Stimulated activated CD8-positive, alpha-beta memory T cell treated with anti-CD3 and anti-CD28 coated beads, Interleukin-7, amount 100 ng/mL, for 4 hours (primary cell): ENCODE measurements around the gene RNF112.

Experiments
- DNase-seq, 2 donors: peaks; one replicate each; pipeline ENCODE4 v3.0.0-alpha.2; 2020; ENCODE audit warnings: low read depth in 2 of 2

RNF112 gene, protein sequence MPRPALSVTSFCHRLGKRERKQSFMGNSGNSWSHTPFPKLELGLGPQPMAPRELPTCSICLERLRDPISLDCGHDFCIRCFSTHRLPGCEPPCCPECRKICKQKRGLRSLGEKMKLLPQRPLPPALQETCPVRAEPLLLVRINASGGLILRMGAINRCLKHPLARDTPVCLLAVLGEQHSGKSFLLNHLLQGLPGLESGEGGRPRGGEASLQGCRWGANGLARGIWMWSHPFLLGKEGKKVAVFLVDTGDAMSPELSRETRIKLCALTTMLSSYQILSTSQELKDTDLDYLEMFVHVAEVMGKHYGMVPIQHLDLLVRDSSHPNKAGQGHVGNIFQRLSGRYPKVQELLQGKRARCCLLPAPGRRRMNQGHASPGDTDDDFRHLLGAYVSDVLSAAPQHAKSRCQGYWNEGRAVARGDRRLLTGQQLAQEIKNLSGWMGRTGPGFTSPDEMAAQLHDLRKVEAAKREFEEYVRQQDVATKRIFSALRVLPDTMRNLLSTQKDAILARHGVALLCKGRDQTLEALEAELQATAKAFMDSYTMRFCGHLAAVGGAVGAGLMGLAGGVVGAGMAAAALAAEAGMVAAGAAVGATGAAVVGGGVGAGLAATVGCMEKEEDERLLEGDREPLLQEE

GRCh38 chr17:19410875-19411620 lies at the start of gene RNF112:
Gene RNF112 (plus strand): TSS chr17:19411232. CDS start chr17:19411409, 177 bp downstream.
- no peak for DNase-seq

DNA sequence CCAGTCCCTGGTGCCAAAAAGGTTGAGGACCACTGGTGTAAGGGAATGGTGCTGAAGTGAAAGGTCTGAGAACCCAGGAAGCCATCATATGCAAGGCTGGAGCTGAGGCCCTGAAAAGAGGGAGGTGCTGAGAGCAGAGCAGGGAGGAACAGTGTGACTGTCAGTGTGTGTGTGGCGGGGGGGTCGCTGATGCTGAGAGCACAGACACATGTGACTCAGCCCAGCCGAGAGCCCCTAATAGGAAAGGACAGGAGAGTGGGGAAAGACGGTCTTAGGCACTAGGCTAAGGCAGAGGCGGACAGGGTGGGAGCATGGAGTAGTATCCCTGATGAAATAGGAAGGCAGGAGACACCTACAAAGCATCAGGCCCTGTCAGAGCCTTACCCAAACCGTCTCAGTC lies 49.7 kb upstream of the RNF112 start:
- DNase-seq, result no peak

DNA sequence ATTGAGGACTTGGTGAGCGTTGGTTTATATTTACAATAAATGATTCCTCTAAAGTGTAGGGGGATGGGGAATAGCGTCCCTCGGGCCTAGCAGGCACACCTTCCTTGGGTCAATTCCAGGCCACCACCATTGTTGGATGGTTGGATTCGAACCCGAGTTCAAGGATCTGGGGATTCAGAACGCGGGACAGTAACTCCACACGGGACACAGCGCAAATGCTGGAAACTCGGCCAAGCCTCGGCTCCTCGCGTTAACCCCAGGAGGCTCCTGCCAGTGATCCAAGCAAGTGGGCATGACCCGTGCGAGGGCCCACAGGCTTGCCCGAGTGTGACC lies 49.1 kb upstream of the RNF112 start:
- DNase-seq, result no peak

DNA sequence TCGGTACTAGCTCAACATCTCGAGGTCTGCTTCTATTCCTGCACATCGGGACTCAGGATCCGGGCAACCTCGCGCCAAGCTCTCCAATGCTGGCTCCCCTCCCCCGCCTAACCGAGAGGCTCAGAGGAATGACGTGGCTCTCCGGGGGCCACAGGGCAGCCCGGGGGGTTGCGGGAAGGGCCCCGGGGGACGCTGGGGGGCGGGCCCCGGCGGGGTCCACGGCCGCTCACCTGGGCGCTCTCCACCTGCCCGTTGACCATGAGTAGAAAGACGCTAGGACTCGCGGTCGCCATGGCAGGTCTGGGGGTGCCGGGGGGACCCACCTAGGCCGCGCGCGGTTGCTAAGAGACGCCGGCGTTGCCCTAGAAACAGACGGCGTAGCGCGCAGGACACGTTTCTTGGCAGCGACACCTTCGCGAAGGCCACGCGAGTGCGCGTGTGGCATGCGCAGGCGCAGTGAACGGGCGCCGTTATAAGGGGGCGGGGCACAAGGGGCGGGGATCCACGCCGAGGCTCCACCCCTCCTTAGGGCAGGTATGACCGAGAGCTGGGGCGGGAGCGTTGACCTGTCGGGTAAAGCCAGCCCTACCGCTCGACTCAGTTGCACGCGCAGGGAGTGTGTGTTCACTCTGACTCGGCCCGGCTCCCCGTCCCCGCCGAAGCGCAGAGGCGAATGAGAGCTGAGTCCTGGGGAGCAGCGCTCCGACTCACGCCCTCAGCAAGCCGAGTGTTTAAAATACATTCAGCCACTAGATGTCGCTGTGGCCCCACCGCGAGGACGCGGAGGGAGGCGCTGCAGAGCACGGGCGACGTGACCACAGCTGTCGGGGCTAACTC lies 48.5 kb upstream of the RNF112 start, which contains the start of gene B9D1:
TSS of gene B9D1 (minus strand) at position 447 of the 837 bp plus-strand sequence. CDS start at position 293, 154 bp downstream.
- peak; percentile 87 to 90 for DNase-seq

DNA sequence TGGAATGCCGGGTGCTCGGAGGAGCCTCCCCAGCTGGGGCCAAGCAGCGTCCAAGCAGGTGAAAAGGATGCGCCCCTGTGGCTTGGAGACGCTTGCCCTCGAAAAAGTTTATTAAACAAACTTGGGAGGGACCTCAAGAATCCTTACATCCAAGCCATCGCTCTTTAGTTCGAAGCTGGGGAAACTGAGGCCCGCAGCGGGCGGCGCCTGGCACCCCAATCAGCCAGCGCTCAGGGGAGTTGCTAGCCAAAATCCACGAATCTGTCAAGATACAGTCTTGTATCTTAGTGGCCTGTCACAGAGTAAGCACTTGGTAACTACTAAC lies 48.0 kb upstream of the RNF112 start:
- DNase-seq, result no peak

- no peak for DNase-seq
These were observed 47.5 kb upstream of the RNF112 start for GRCh38 chr17:19363460-19364035.

DNA sequence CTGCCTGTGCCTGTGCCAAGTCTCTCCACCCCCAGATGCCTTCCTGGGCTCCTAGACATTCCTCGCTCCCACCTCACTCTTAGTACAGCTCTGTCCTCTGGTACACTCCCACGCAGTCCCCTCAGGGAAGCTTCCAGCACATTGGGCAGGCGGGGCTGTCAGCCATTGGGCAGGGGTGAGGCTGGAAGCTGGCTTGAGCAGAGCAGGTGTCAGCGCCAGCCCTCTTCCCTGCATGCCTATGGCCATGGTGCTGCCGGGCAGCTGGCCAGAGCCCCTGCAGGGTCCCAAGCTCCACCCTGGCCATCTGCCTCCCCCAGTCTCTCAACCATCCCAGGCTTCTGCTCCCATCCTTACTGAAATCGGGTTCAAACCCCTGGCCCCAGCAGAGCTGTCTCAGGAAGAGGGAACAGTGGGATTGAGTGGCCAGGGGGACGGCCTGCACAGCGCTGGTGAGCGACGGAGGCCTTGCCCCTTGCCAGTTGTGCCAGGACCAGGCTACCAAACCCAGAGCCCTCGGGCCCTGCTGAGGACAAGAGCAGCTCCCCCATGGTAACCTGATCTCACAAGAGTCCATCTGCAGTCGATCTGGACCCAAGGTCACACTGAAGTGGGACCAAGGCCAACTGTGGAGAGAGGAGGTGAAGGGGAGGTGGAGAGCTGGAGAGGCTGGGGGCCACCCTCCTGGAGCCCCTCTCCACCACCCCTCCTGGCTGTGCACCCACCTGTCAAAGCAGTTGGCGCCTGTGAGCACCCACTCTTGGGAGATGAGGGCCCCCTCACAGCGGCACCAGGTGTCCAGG lies 46.1 kb upstream of the RNF112 start:
- DNase-seq, result no peak

DNA sequence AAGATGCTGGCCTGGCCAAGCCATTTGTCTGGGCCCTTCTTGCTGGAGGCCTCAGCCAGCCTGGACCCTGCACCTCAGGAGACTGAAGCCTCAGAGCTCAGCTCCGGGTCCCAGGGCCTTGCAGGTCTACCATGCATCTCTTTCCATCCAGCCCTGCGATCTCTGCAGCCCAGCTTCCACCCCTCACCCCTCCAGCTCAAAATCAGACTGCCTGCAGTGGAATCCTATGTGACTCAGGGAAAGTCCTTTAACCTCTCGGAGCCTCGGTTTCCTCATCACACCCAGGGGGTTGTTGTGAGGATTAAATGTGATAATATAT lies 45.6 kb upstream of the RNF112 start:
- DNase-seq, result no peak

GRCh38 chr17:19365833-19366636 lies 45.0 kb upstream of the RNF112 start:
- DNase-seq, result no peak

DNA sequence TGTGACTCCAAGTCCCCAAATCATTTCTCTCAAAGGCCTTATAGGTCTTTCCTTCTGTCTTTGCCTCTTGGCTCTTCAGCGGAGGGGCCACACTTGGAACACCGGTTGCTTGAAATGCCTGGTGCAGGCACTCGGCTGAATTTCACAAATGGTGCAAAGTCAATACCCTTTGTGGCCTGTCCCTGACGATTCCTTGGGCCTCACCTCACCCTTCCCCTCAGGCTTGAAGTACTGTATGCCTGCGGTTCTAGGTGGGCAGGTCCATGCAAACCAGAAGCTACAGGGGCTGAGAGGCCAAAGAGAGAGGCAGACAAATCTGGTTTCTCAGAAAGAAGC lies 44.4 kb upstream of the RNF112 start:
- DNase-seq, result no peak

GRCh38 chr17:19368229-19368628 lies 42.8 kb upstream of the RNF112 start:
- DNase-seq, result no peak

GRCh38 chr17:19369107-19369778 lies 41.8 kb upstream of the RNF112 start:
- DNase-seq, result no peak

- no peak for DNase-seq
These were observed 41.1 kb upstream of the RNF112 start for GRCh38 chr17:19369846-19370492.

GRCh38 chr17:19370493-19370960 lies 40.5 kb upstream of the RNF112 start:
- no peak for DNase-seq

GRCh38 chr17:19371259-19372010 lies 39.6 kb upstream of the RNF112 start:
- no peak for DNase-seq

DNA sequence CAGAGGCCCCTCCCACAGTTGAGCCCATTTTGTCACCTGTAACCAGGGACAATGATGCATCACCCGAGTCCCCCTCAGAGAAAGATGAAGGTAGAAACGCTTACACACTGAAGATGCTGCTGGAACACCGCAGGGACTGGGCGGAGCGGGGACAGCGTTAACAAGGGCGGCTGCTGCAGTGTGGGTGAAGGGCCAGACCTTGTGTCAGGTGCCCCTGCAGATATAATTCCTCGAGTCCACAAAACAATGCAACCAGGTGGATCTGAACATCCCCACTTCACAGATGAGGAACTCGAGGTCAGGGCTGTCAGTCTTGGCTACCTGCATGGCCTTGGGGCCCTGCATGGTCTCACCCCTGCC lies 39.0 kb upstream of the RNF112 start:
- DNase-seq, result no peak

- no peak for DNase-seq
These were observed 38.6 kb upstream of the RNF112 start for GRCh38 chr17:19372439-19372838.

DNA sequence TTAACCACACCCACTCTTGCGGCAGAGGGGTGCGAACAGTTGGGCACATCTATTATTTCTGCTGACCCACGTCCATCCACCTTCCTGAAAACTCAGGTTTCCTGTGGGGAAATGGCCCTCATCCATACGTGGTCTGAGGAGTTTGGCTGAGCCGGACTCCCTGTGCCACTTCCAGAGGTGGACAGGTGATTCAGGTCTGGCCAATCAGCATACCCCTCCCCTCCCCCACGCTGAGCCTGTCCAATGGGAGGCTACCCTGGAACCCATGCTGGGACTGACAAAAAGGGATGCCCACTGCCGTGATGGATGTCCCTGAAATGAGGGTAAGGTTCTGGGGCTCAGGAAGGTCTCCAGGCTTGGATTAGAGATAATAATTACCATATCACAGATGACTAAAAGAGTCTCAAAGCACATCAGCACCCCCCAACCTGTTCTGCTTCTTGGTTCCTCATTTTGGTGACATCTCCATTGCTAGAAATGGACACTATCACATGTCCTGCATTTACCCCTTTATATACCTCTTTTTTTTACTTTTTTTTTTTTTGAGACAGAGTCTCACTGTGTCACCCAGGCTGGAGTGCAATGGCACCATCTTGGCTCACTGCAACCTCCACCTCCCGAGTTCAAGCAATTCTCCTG lies 38.0 kb upstream of the RNF112 start:
- DNase-seq, result no peak
